ENCODE data around the gene ADD3.
"Not testable (repeated sequence)": the region's sequence is repeated elsewhere in the genome, so short reads cannot be mapped to it uniquely, and the experiment has no call there.

ADD3 gene

GRCh38 chr10:109975244-109976190, 32.3 kb upstream of the ADD3 start:
- no peak for DNase-seq (ENCODE audit: low read depth in 4 of 4, low spot score in 1 of 4)

- DNase-seq (ENCODE audit: low read depth in 4 of 4, low spot score in 1 of 4): no peak
These were observed 31.1 kb upstream of the ADD3 start for GRCh38 chr10:109976681-109977080.

DNA sequence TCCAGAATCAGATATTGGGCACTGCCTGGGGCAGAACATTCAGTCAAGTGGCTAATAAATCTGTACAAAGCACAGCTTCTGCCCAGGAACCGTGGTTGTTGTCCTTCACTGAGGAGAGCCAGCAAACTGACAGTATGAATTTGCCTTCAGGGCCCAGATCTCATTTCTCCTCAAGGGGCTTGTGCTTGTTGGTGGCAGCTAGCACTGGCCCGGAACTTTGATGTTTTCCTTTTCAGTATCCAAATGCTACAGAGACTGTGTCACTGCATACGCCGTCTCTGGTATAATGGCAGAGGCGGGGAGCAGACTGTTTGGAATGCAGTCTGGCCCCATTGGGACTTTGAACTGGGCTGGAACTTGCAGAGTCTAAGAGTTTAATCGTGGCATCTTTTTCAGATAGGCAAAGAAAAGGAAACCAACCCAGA, 30.4 kb upstream of the ADD3 start:
- DNase-seq (ENCODE audit: low read depth in 4 of 4, low spot score in 1 of 4): no peak

- peak; percentile 25 to 52 (median 40) for DNase-seq (ENCODE audit: low read depth in 4 of 4, low spot score in 1 of 4)
These were observed 29.3 kb upstream of the ADD3 start for GRCh38 chr10:109978481-109978880.

- DNase-seq (ENCODE audit: low read depth in 4 of 4, low spot score in 1 of 4): no peak
These were observed 28.6 kb upstream of the ADD3 start for GRCh38 chr10:109979215-109979614.

- no peak for DNase-seq (ENCODE audit: low read depth in 4 of 4, low spot score in 1 of 4)
These were observed 26.1 kb upstream of the ADD3 start for GRCh38 chr10:109981650-109982049.

DNA sequence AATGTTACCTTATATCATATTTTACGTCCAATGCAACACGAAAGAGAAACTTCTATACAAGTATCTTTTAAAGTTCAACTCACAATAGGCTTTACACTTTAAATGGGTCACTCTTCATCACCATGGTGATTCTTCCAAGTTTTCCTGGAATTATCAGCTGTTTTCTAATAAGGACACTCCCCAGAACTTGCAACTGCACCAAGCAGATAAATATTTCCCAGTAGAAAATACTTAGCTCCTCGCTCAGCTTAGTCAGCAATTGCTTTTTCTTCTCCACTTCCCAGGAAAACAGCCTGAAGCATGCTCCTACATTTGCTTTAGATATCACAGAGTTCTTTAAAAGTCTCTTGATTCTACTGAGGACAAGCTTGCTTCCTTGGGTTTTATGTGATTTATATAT, 25.7 kb upstream of the ADD3 start:
- no peak for DNase-seq (ENCODE audit: low read depth in 4 of 4, low spot score in 1 of 4)

DNA sequence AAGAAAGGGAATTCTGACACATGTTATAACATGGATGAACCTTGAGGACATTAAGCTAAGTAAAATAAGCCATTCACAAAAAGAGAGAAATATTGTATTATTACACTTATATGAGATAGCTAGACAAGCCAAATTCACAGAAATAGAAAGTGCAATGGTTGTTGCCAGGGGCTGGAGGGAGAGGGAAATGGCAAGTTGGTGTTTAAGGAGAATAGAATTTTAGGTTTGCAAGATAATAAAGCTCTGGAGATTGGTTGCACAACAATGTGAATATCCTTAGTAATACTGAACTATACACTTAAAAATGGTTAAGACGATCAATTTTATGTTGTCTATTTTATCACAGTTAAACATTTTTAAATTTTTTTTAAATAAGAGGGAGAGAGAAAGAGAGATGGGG, 25.0 kb upstream of the ADD3 start:
- no peak for DNase-seq (ENCODE audit: low read depth in 4 of 4, low spot score in 1 of 4)

DNA sequence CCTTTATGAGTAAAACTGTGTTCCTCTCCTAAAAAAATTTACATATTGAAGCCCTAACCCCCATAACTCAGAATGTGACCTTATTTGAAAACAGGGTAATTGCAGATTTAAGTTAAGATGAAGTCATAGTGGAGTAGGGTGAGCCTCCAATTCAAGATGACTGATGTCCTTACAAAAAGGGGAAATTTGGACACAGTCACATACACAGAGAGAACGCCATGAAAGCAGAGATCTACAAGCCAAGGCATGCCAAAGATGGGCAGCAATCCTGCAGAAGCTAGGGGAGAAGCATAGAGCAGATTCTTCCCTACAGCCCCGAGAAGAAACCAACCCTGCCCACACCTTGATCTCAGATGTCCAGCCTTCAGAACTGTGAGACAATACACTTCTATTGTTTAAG, 23.8 kb upstream of the ADD3 start:
- no peak for DNase-seq (ENCODE audit: low read depth in 4 of 4, low spot score in 1 of 4)

GRCh38 chr10:109985768-109986167, 22.0 kb upstream of the ADD3 start:
- DNase-seq (ENCODE audit: low read depth in 4 of 4, low spot score in 1 of 4): not testable (repeated sequence)

- no peak for DNase-seq (ENCODE audit: low read depth in 4 of 4, low spot score in 1 of 4)
These were observed 20.2 kb upstream of the ADD3 start for GRCh38 chr10:109987452-109988211.

- DNase-seq (ENCODE audit: low read depth in 4 of 4, low spot score in 1 of 4): no peak
These were observed 19.6 kb upstream of the ADD3 start for GRCh38 chr10:109988212-109988596.

- DNase-seq (ENCODE audit: low read depth in 4 of 4, low spot score in 1 of 4): no peak
These were observed 16.4 kb upstream of the ADD3 start for GRCh38 chr10:109991266-109991855.

DNA sequence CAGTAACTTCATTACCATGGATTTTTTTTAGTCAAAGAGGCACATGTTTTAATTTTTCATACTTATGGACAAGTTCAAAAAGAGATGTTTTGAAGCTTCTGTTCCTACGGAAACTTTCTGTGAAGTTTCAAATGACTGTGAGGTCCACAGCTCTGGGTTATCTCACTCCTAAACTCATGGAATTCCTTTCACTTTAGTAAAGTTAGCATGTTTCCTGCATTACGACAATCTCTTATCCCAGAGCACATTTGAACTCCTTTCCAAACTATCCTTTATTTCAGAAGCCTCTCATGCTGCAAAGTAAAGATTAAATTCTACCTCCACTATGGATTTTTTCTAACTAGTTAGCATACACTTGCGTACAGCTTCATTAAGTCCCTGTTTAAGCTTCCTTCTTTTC, 15.3 kb upstream of the ADD3 start:
- DNase-seq (ENCODE audit: low read depth in 4 of 4, low spot score in 1 of 4): no peak

- DNase-seq (ENCODE audit: low read depth in 4 of 4, low spot score in 1 of 4): no peak
These were observed 14.0 kb upstream of the ADD3 start for GRCh38 chr10:109993551-109994330.

DNA sequence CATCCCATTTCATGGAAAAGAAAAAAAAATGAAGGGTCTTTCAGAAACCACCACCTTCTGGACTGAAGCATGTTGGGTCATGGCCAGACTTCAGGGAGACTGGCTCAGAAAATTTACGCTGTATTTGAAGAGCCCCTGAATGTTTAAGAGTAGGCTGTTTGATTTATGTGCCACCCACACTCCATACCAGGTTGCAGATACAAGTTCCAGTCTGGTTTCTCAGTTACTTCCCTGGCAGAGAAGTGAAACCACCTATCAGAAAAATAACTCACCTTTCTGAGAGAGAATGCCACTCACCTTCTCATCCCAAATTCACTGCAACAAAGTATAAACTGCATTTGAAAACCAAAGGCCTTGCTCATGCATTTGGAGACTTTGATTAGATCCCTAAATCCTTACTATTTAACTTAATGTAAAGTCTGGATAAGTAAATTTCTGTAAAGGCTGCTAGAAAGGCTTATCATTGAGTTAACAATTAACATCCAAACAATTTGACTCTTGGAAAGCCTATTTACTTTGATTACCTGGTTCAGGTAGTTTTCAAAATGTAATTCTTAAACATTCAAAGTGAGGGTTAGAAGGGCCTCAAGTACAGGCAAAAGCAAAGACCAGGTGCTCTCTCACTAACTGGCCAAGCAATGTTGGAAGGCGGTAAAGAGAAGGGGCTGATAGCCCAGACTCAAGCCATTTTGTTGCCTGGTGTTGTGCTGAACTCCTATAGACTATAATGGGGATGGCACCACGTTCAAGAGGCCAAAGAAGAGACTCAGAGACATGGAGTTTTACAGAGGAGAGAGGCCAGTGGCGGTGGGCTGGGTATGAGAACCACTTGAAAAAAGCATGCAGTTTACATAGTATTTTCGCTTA, 12.8 kb upstream of the ADD3 start:
- DNase-seq (ENCODE audit: low read depth in 4 of 4, low spot score in 1 of 4): no peak

GRCh38 chr10:109995595-109995994, 12.2 kb upstream of the ADD3 start:
- no peak for DNase-seq (ENCODE audit: low read depth in 4 of 4, low spot score in 1 of 4)

- no peak for DNase-seq (ENCODE audit: low read depth in 4 of 4, low spot score in 1 of 4)
These were observed 11.6 kb upstream of the ADD3 start for GRCh38 chr10:109996225-109996624.

DNA sequence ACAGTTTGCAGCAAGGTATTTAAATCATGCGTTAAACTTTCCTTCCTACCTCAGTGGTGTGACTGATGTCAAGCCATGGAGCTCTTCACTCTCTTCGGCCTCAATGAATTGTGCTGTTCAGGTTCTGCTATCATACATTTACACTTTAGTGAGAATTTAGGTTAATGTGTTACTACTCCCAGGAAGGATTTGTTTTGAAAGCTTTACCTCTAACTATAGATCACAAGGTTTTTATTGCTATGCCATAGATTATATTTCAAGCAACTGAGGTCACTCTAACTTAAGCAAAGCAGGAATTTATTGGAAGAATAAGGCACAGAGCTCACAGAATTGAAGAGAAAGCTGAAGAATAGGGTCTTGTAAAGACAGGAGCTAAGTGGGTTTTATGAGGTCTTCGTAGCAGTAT, 11.0 kb upstream of the ADD3 start:
- no peak for DNase-seq (ENCODE audit: low read depth in 4 of 4, low spot score in 1 of 4)

DNA sequence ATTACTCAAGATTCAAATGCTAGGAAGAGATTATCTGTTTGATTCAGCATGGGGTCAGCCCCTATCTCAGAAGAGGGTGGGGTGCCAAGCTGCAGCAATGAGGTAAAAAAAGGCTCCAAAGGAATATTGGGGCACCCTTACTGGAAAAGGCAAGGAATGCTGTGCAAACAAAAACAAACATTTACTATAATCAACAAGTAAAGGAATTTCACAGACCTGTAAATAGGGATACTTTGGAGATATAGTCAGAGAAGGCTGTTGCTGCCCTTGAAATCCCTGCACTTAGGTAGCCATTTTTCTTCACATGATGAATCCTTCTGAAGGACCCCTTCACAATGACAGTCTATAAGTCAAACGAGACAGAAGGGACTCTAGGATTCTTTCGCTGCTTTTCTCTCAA, 10.6 kb upstream of the ADD3 start:
- DNase-seq (ENCODE audit: low read depth in 4 of 4, low spot score in 1 of 4): no peak
